ENCODE results near the gene CDH12.

DNA sequence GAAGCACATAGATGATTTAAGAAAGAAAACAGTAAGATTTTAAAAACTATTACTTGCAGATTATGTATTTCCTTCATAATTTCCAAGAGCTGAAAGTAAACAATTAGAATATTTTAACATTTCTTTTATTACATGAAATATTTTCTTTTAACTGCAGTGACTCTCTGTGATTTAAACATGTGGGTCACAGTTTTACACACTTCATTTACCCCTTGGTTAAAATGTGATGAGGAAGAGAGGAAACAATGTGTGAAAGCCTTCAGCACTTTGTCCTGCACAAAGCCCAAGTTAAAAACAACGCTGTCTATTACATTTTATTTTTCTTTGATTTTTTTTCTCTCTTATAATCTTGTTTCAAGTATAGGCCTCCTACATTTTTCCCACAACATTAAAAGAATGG is 801.3 kb downstream of the CDH12 start:
- TF ChIP-seq POLR2A (IDR thresholded peaks at IDR 0.05; ENCODE audit: low read length) (no peak), GATA1 (IDR thresholded peaks at IDR 0.05; ENCODE audit: low read depth, low read length) (no peak)

Data from erythroblast (primary cell).